LHCN-M2 (cell line): ENCODE results near the gene STAMBP. TPM values are rescaled to one million over a fixed set of nuclear protein-coding genes. Genes with fewer than 3 reads are reported as not detected.
"Not testable (repeated sequence)": the region's sequence is repeated elsewhere in the genome, so short reads cannot be mapped to it uniquely, and the experiment has no call there.

ENCODE experiments used
- DNase-seq: peaks from one replicate; pipeline ENCODE4 v3.0.0-alpha.2; 2012; ENCODE audit warnings: low read depth
- total RNA-seq: library from RNA; depleted of rRNA; stranded (reverse); fragments of >200 nt; gene quantifications from 2 replicates; pipeline ENCODE4 v1.2.3, GENCODE V29; 2014

Gene STAMBP
- total RNA-seq, 1 experiment from 2014 or later = 1,126 TPM

DNA sequence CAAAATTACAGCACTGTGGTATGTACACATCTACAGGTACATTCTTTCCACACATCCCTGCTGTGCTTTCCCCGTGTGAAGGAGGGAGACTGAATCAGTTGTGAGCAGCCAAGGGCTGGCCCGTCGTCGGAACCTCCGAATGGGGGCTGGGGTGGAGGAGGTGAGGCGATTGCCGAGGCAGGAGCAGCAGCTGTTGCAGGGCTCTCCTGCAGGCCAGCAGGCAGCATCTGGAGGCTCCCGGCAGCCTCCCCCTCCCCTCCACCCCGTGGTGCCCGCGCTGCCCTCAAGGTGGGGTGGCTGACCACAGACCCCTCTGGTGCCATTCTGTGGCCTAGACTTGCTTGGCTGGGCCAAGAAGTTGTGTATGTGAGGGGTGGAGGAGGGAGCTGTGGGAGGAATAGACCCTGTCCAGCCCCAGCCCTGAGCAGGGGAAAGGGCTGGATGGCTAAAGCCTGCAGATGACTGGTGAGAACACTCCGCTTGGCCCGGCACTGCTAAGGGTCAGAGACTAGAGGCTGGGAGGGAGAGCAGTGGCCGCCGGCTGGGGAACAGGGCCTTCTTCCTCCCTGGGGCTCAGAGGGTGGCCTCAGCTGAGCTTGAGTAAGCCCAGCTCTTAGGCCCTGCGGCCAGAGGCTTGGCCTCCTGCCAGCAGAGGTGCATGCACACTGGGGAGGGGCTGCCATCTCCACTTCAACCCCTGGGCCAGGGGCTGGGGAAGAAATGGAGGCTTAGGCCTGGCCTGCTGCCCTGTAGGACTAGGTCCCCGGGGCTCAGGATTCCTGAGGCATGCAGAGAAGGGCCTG is 7.6 kb downstream of the STAMBP start:
- DNase-seq = peak; percentile 54

DNA sequence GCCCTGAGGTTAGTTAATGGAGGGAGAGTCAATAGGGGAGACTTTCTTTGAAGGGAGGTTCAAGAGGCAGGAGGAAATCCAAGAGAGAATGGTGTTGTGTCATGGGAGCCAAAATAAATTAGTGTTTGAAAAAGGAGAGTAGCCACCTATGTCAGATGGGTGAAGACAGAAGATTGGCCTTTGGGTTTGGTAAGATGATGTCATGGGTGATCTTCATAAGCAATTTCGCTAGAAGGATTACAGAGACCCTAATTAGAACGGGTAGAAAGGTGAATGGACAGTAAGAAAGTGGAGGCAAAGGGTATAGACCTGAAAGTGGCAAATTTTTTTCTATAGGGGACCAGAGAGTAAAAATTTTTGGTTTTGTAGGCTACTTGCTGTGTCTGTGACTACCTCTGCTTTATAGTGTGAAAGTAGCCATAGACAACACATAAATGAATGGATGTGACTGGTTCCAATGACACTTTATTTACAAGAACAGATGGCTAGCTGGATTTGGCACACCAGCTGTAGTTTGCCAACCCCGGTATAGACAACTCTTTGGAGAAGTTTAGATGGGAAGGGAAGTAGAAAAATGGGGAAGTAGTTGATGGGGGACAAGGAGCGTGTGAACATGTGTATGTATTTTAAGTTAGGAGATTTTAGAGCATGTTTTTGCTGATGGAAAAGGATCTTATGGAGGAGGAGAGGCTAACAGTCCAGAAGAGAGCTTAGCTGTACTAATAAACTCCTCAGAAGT is 9.3 kb downstream of the STAMBP start:
- peak; percentile 56 for DNase-seq

DNA sequence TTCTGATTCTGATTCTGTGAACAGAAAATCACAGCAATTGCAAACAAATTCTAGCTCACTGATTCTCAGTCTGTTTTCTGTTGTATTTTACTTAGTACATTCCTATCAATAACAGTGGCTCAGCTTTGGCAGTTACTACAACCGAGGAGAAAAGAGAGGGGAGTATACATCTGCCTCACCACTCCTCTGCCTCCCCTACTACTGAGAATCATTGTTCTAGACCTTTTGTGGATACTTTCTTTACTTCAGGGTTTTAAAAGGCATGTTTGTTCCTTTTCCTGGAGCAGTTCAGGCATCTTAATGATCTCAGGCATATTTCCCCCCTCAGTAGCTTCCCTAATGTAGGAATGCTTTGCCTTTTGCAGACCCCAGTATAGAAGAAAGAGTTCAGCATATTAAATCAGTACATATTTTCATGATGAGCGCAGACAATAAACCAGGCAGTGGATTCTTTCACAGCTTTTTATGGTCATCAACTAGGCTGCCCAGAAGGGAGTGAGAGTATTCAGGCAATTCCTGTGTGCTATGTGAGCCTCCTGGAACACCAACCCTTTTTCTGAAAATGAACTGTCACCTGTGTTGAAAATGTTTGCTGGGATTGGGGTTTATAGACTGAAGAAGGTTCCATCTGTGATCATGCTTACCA is 10.3 kb downstream of the STAMBP start:
- peak; percentile 46 for DNase-seq

DNA sequence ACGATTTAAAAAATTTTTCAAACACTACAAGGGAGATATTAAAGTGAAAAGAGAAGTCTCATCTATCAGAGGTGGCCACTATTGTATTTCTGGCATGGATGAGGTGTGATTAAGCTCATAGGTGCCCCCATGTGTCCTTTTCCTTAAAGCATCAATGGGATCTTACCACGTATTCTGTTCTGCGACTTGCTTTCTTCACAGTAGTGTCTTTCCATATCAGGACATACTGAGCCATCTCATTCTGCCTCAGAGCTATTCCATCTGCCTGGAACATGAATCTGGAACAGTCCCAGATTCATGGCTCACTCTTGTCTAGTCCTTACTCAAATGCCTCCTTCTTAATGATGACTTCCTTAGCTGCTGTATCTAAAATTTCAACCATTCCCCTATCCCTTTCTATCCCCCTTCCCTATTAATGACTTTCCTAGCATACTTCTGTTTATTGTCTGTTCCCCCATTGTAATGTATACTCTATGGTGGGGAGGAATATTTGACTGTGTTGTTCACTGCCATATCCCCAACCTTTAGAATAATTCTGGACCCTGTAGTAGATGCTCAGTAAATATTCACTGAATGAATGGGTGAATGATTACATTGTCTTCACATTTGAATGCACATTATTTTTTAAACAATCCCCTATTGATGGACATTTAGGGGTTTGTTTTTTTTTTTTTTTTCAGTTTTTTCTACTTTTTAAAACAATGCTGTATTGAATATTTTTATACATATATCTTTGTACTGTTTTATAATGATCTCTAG is 11.1 kb downstream of the STAMBP start:
- peak; percentile 51 for DNase-seq

DNA sequence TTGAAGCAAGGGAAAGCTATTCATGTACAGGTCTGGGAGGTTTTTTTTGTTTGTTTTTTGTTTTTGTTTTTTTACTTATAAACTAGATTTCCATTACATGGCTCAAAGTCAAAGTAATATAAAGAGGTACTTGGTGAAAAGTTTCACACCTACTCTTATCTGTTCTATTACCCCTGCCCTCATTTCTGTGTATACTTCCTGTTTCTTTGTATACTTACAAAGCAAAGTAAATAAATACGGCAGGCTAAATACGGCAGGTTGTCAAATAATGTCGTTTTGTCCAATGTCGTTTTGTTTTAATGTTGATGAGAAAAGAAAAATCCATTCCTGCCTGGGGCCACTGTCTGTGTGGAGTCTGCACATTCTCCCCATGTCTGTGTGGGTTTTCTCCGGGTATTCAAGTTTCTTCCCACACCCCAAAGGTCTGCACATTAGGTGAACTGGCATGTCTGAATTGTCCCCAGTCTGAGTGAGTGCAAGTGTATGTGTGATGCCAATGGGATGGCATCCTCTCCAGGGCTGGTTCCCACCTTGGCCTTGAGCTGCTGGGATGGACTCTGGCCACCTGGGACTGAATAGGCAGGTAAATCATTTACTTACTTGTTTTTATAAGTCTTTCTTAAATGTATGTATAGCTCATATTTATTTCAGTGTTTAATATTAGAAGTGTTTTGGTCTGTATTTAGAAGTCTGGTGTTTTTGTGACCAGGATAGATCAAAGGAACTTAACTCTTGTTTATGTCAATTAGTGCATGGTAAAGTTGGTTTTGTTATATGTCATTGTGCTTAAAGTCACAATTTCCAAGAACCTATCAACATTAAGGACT is 13.4 kb downstream of the STAMBP start:
- DNase-seq = peak; percentile 15

DNA sequence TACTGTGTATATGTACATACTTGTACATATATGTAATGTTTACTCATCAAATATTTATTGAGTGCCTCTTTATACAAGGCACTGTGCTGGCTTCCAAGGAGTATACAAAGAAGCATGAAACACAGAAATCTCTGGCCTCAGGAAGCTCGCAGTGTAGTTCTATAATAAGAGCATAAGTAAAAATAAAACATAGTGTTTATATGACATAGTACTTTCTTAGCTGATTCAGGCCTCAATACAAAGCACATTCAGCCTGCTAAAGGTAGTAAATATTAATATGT is 13.9 kb downstream of the STAMBP start:
- DNase-seq = no peak

DNA sequence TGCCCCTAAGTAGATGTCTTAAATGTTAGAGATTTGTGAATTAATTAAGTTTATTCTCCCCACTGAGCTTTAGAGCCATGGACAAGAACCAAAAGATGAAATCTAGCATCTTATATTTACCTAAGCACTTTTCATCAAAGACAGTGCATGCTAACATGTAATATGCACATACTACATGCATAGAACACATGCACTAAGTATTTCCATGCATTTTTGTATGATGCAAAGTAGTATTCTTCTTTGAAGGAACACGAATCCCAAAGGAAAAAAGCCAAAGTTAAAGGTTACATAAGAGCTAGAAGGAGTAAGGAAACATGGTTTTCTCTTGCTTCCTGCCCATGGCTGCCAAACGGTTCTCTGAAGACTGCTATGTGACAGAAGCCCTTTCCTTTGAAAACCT is 15.3 kb downstream of the STAMBP start:
- DNase-seq = no peak

DNA sequence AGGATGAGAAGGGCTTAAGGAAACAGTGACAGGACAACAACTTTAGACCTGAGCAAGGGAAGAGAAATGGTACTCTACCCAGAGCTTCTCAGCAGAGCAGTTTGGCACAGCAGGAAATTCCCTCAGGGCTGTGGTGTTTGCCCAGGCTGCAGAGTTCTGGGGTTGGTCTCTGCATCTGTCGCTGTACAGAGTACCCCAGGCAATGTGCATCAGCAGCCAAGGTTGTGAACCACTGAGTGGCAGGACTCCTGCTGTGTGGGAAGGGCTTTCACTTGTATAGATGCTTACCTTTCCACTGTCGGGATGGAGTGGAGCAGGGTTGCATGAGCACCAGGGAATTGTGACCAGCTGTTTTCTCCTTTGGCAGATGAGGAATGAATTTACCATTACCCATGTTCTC is 21.2 kb downstream of the STAMBP start:
- DNase-seq = peak; percentile 65

DNA sequence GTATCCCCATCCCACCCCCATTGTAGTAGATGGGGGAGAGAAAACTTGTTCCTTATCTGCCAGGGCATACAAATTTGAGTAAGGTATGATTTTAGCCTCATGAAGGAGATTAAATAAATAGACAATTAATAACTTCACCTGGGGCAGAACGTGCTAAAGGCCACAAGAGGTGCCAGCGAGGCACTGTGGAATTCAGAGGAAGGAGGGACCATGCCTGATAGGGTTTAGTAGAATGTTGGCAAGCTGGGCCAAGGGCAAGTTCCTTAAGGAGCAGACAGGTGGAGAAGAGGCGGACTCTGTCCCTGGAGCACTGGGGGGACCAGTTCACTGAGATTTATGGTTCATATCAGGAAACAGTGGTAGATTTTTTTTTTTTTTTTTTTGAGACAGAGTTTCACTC is 22.5 kb downstream of the STAMBP start:
- DNase-seq = no peak

DNA sequence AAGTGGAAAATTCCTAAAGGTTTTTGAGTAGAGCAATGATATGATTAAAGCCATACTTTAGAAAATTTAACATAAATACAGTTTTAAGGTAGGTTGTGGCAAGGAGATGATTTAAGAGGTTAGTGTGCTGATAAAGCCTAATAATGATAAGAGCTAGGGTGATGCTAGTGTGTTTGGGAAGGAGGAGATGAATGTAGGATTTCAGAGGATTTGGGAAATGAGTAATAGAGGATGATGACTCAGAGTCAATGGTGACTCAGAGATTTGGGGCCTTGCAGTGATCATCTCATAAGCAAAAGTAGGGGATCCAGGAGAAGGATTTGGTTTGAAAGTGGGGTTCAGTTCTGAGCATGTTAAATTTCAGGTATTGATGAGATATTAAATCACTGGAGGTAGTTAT is 23.3 kb downstream of the STAMBP start:
- peak; percentile 87 for DNase-seq

DNA sequence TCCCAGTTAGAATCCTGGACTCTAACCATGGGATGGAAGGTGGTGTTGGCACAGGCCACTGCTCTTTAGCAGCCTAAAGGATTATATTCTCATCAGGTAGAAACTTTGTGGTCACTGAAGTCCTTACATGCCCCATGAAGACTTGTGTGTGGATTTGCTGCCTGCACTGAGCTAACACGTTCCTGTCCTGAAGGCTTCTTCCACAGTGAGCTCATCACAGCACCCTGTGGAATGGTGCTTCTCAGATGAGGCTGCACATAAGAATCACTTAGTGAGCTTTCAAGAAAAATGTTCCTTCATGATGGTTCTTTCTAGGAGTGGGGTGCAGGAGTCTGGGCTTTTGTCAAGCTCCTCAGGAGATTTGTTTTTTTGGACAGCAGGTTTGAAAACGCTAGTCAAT is 26.8 kb downstream of the STAMBP start:
- DNase-seq = no peak

DNA sequence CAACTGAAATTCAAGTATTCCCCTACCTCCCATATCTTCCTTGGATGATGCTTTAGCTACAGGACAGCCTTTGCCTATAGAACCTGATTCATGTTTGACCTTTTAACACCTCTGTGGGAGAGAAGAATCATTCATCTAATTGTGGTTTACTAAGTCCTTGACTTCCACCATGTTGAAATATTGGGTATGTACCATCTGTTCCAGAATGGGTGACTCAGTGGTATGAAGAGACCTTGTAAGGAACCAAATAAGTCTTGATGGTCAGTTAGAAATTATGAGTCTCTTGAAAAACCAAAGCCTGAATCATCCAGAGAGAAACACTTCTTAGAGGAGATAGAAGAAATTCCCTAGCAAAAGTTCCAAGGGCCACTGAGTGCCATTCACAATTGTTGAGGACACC is 27.5 kb downstream of the STAMBP start:
- DNase-seq = peak; percentile 98

DNA sequence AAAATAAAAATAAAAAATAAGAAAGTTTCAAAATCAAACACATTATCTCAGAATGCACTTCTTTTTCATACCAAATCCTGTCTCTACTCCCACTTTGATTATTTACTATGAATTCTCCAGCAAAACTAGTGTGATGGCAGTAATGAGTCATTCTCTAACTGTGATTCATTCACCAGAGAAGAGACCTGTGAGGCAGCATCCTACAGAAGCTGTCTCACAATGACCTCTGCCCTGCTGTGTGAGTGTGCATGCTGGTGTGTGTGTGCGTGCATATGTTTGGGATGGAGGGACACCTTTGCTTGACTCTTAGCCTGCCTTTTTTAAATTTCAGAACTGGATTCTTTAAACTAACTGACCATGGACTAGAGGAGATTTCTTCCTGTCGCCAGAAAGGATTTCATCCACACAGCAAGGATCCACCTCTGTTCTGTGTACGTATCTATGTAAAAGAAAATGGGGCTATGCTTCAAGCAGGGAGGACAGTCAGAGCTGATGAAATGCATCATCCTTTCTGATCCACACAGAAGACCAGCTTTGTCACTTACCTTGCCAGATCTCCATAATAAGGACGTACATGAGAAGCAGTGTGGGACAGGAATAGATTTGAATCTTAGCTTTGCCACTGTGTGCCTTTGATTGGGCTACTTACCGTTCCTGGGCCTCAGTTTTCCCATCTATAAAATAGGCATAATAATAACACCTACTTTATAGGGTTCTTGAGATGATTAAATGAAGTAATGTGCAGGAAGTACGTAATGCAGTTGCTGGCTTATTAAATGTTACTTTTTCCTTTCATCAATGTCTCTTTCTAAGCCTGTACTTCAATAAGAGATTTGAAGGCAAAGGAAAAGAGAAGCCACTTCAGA is 31.2 kb downstream of the STAMBP start:
- peak; percentile 92 for DNase-seq

DNA sequence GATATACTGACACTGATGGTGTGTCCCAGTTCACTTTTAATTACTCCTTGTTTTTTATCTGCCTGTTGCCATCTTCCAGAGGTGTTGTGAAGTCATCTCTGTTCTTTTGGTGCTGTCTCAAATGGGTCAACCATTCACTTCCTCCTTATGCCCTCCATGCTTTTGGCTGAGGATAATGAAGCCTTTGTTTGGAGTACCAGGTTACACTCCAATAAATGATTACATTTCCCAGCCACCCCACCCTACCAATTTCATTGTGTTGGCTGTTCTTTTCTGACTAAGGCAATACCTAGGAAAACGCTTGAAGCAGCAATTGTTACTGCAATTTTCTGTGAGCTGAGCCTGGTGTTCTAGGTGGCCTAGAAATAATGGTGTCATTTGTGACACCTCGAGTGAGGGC is 34.2 kb downstream of the STAMBP start:
- peak; percentile 3 for DNase-seq

DNA sequence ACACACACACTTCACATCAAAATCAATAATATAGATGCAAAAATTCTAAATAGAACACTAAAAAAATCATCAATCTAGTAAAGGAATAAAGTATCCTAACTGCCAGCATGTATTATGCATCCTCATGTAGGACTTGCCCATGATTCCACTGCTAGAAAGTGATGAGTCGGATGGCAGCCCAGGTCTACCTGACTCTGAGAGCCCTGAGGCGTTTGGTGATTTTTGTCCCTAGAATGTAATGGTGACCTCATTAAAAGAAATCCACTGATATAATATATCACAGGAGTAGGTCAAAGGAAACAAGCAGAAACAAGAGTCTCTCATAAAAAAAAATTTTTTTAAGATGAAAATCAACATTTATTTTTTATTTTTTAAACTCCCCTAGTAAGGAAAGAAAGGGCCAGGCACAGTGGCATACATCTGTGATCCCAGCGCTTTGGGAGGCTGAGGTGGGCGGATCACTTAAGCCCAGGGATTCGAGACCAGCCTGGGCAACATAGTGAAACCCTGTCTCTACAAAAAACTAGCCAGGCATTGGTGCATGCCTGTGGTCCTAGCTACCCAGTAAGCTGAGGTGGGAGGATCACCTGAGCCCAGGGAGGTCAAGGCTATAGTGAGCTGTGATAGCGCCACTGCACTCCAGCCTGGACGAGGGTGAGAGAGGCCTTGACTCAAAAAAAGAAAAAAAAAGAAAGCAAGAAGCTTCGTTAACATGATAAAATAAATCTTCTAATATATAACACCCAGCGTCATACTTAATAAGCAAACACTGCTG is 39.6 kb downstream of the STAMBP start:
- DNase-seq = peak; percentile 57

DNA sequence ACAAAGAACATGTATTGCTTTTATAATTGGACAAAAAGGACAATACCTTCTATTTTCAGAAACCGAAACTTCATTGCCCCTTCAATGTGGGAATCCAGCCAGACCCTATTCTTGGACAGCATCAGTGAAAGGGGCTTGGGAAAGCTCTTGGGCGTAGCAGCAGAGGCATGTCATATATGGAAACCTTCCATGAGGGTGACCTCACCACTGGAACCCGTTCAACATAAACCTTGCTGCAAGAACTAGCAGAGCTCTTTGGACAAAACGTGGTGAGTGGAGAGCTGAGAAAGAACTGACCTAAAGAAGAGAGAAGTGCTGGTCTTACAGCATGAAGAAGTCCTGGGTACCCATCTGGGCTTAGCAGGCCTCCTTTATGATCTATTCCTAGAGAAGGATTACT is 41.3 kb downstream of the STAMBP start:
- DNase-seq = peak; percentile 69

DNA sequence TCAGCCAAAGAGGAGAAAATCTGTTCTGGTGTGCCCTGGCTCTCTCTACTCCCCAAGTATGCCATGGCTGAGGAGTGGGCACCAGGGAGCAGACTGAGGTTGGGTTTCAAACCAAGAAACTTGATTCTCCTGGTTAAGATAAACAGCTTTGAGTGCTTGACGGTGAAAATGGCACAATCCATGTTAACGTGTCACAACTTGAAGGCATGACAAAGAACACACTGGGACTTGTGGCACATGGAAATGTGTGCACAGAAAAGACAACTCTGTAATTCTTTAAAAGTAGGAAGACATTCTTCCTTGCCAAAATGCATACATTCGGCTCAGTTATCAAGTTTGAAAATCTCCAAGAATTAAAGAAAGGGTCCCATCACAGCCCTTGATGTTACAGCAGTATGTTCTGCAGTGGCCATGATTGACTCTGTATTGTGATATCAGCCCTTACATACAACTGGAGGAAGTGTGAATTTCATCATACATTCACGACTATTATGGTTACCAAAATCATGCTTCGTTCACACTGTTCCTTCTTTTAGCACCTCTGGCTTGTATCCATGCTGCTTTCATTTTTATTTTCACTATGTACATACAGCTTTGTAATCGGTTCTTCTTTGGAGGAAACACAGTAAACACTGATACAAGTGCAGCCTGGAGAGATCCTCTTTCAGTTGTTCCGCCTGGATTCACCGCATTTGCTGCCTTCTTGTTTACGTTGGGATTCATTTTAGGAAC is 48.5 kb downstream of the STAMBP start:
- DNase-seq = peak; percentile 18

DNA sequence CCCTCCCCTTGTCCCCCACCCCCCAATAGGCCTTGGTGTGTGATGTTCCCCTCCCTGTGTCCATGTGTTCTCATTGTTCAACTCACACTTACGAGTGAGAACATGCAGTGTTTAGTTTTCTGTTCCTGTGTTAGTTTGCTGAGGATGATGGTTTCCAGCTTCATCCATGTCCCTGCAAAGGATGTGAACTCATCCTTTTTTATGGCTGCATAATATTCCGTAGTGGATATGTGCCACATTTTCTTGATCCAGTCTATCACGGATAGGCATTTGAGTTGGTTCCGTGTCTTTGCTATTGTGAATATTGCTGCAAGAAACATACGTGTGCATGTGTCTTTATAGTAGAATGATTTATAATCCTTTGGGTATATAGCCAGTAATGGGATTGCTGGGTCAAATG is 49.2 kb downstream of the STAMBP start:
- DNase-seq = not testable (repeated sequence)

DNA sequence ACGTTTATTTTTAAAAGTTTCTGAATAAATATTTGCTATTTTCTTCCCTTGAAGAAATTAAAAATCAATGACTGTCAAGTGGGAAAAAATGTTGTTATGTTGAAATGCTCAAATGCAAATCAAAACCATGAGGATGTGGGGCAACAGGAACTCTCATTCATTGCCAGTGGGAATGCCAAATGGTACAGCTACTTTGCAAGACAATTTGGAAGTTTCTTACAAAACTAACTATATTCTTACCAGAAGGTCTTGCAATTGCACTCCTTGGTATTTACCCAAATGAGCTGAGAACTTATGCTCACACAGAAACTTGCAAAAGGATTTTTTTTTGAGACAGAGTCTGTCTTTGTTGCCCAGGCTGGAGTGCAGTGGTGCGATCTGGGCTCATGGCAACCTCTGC is 56.6 kb downstream of the STAMBP start:
- no peak for DNase-seq
